Superior temporal gyrus (tissue), 1 donor: ENCODE measurements around the gene PTGES3.
"Not testable (repeated sequence)": the region's sequence is repeated elsewhere in the genome, so short reads cannot be mapped to it uniquely, and the experiment has no call there.

Source experiments
- DNase-seq: peaks from one replicate; pipeline ENCODE4 v3.0.0-alpha.2; 2016; ENCODE audit errors: extremely low spot score

PTGES3 gene

GRCh38 chr12:56709759-56710376 is 21.8 kb upstream of the PTGES3 start:
- DNase-seq = no peak

GRCh38 chr12:56704522-56704921 is 16.4 kb upstream of the PTGES3 start:
- DNase-seq = not testable (repeated sequence)

GRCh38 chr12:56699020-56699661 is 11.1 kb upstream of the PTGES3 start:
- DNase-seq = no peak

- DNase-seq = no peak
These were observed 7.4 kb upstream of the PTGES3 start for GRCh38 chr12:56695327-56696101.

GRCh38 chr12:56694161-56694560 is 6.1 kb upstream of the PTGES3 start:
- DNase-seq = no peak

- DNase-seq = no peak
These were observed 694 bp upstream of the PTGES3 start for GRCh38 chr12:56688846-56689109.

GRCh38 chr12:56687223-56688128 is 608 bp downstream of the PTGES3 start:
- DNase-seq = peak; percentile 57

- peak; percentile 18 for DNase-seq
These were observed 3.2 kb downstream of the PTGES3 start for GRCh38 chr12:56684745-56685359.

GRCh38 chr12:56682323-56682722 is 5.8 kb downstream of the PTGES3 start:
- no peak for DNase-seq

GRCh38 chr12:56679883-56680575 is 8.1 kb downstream of the PTGES3 start:
- no peak for DNase-seq

GRCh38 chr12:56678852-56679251 is 9.2 kb downstream of the PTGES3 start:
- DNase-seq = no peak

GRCh38 chr12:56677680-56678079 is 10.4 kb downstream of the PTGES3 start:
- DNase-seq = no peak

GRCh38 chr12:56676851-56677580 is 11.1 kb downstream of the PTGES3 start:
- DNase-seq = no peak

- no peak for DNase-seq
These were observed 16.5 kb downstream of the PTGES3 start for GRCh38 chr12:56671608-56672007.

- no peak for DNase-seq
These were observed 17.2 kb downstream of the PTGES3 start for GRCh38 chr12:56670836-56671235.

GRCh38 chr12:56668197-56668457 is 20.0 kb downstream of the PTGES3 start:
- no peak for DNase-seq

GRCh38 chr12:56661979-56662638 is 26.0 kb downstream of the PTGES3 start:
- no peak for DNase-seq

GRCh38 chr12:56661560-56661959 is 26.5 kb downstream of the PTGES3 start:
- no peak for DNase-seq

GRCh38 chr12:56658921-56659320 is 29.2 kb downstream of the PTGES3 start:
- DNase-seq = no peak
